GM18520 (cell line): ENCODE results near the gene CBL.

Source experiments
- ATAC-seq: cut with Tn5 transposase; IDR thresholded peaks from one replicate; pipeline ENCODE4 v1.9.1; 2021; ENCODE audit not compliant: unreplicated experiment

Gene CBL

GRCh38 chr11:119342362-119343130 lies 136.4 kb downstream of the CBL start:
- no peak for ATAC-seq

DNA sequence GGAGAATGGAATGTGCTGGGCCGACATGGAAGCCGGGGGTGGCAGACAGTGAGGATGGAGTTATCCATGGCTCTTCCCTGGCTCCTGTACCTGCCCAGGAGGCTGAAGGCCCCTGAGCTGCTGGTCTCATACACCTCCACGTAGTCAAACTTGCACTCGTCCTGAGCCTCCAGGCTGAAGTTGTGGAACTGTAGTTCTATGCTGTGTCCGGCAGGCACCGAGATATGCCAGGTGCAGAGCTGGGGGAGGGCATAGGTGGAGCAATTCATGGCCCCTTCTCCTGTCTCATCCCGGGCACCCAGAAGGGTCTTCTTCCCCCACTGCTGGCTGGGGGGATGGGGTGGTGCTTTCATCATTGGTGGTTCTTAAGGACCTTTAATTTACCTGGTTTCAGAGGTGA lies 137.6 kb downstream of the CBL start:
- ATAC-seq: no peak

- no peak for ATAC-seq
These were observed 138.3 kb downstream of the CBL start for GRCh38 chr11:119344291-119345010.

GRCh38 chr11:119345685-119346084 lies 139.5 kb downstream of the CBL start:
- no peak for ATAC-seq

- no peak for ATAC-seq
These were observed 140.5 kb downstream of the CBL start, which contains the start of gene MFRP for GRCh38 chr11:119346605-119347004. Gene MFRP (minus strand): TSS chr11:119346705. CDS start chr11:119346513, 192 bp downstream.

DNA sequence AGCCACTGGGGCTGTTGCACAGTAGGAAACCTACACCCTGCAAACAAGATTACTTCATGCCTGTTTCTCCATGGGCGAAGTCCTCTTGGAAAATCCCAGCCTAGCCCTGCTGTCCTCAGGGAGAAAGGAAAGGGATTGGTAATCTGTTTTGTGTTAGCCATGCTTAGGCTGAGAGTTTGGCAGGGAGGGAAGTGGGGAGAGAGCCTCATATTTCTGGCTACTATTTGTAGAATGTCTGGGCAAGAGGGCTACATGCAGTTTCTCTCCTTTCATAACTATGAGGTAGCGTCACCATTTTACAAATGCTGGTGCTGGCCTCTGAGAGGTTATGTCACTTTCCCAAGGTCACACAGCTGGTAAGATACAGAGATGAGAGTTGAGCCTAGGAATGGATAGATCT lies 141.1 kb downstream of the CBL start:
- ATAC-seq: no peak

DNA sequence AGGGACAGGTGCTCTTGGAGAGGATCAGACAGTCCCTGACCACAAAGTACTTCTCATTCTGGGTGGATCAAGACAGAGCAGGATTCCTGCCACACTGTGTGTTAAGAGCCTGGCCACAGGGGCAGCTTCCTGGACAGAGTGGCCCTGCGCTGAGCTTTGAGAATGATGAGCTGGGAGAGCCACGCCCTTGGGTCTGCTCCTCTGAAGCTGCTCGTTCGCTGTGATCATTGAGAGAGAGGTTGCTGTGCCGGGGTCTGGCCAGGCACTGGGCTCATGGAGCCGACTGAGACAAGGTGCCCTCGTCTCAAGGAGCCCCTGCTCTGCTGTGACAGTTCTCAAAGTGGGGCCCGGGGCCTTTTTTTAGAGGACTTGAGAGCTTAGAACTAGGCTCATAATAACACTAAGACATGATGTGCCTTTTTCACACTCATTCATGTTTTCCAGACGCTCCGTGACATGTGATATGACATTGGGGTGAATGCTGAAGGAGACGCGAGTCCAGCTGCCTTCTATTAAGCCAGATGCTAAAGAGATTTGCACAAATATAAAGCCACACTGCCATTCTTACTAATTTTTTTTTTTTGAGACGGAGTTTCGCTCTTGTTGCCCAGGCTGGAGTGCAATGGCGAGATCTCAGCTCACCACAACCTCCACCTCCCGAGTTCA lies 141.9 kb downstream of the CBL start:
- no peak for ATAC-seq

- ATAC-seq: no peak
These were observed 144.2 kb downstream of the CBL start for GRCh38 chr11:119350302-119350701.

- ATAC-seq: no peak
These were observed 145.1 kb downstream of the CBL start for GRCh38 chr11:119351232-119351631.

DNA sequence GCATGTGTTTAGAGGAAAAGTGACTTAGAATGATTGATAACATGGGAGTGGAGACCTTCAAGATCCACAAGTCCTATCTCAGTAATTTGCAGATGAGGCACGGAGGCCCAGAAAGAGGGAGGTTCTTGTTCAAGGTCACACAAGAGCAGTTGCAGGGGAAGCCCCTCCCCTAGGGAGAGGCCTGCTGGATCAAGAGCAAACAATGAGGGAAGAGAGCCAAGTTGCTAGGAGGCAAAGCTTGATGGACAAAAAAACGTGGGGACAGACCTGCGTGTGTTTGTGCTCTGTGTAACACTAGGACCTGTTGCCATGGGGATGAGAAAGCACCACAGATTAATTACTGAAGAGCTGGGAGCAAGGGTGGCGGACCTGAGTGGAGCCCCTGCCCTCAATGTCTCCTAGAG lies 146.7 kb downstream of the CBL start:
- no peak for ATAC-seq

DNA sequence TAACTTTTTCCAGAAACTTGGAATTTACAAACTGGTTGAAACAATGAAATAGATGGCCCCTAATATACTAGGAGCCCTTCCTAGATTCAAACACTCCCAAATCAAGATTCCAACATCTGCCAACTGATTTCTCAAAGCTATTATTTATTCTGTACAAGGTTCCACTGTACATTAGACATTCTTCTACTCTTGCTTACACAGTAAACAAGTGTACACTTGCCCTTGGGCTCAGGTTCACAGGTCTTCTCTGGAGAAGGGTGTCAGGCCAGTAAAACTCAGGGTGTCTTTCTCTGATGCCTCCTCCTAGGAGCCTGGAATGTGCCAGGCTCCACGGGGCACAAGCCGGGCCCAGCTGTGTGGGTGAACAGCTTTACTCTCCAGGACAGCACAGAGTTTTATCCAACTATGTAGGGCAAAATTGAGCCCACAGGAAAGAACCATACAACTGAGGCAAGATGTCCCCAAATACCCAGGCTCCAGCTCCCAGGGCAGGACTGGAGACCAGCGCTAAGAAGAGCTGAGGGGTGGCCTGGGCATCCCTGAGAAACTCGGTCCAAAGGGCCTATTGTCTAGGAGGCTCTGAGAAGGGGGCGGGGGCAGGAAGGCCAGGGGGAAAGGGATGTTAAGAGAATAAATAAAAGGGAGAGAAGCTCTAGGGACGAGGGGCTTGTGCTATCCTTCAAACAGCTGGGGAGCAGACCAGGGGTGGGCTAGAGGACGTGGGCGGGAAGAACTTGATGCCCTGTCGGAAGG lies 149.1 kb downstream of the CBL start:
- ATAC-seq: no peak

DNA sequence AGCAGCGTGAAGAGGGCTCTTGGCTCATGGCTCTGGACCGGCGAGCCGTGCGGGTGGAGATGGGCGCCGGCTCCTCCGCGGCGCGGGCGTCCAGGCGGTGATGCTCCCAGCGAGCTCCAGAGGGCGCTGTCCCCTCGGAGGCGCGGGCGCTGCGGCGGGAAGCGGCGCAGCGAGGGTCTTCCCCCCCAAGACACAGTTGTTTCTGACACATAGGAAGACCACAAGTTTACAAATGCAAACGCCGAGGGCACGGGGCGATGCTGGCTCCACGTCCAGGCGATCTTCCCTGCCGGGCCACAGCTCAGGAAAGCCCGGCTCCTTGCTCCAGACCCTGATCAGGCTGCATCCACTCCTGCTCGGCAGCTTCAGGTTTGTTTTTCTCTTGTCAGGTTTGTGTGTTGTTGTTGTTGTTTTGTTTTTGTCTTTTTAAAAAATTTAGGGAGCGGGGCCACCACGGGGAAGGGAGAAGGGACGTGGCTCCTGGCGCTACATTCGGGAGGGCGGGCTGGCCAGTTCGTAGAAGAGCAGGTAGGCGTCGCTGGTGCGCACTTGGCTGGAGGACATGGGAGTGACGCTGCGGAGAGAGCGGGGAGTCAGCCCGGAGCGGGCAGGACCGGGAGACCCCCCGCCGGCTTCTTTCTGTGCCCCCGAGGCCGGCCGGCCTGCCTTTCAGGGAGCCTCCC lies 150.4 kb downstream of the CBL start:
- ATAC-seq: no peak

DNA sequence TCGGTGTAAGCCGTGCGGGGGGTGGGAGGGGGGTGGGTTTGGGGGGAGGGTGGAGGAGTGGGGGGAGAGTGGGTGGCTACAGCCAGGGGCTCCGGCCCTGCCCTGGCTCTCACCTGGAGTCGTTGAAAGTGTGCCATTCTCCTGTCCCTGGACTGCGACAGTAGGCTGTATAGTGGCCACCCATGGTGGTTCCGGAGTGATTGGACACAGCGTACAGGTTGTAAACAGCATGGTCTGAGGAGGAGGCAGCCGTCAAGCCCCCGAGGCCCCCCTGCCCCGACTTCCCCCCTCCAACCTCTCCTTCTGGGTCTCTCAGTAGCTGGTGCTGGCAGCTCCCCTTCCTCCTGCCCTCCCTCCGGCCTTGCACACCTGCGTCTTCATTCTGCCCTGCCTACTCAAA lies 150.9 kb downstream of the CBL start:
- ATAC-seq: no peak
